ENCODE data around the gene NEDD4.
"Not testable (repeated sequence)": the region's sequence is repeated elsewhere in the genome, so short reads cannot be mapped to it uniquely, and the experiment has no call there.

- not testable (repeated sequence) for TF ChIP-seq CTCF (IDR thresholded peaks at IDR 0.05; ENCODE audit: low read depth, low read length); POLR2A (IDR thresholded peaks at IDR 0.05; ENCODE audit: extremely low read depth, insufficient read length)
These were observed 9.9 kb upstream of the NEDD4 start for GRCh38 chr15:56003277-56003676.

All from NB4 (cell line).